Hematopoietic multipotent progenitor cell treated with erythropoietin and hydrocortisone succinate and interleukin-3 and kit ligand, for 6 days (in vitro differentiated cells): ENCODE results near the gene FOXN4.
"Not testable (repeated sequence)": the region's sequence is repeated elsewhere in the genome, so short reads cannot be mapped to it uniquely, and the experiment has no call there.

Experiments
- DNase-seq: peaks from one replicate; pipeline ENCODE4 v3.0.0-alpha.2; 2015

FOXN4 gene

GRCh38 chr12:109308534-109309380, at the start of gene FOXN4:
TSS of gene FOXN4 (minus strand) at chr12:109309284. CDS start at chr12:109308321, 963 bp downstream.
- no peak for DNase-seq

GRCh38 chr12:109358154-109358869, 49.2 kb upstream of the FOXN4 start:
- peak; percentile 11 for DNase-seq

GRCh38 chr12:109357032-109357431, 47.9 kb upstream of the FOXN4 start:
- no peak for DNase-seq

- no peak for DNase-seq
These were observed 47.5 kb upstream of the FOXN4 start for GRCh38 chr12:109356577-109356976.

- DNase-seq, result no peak
These were observed 43.1 kb upstream of the FOXN4 start for GRCh38 chr12:109352184-109352583.

- DNase-seq, result peak; percentile 26
These were observed 38.5 kb upstream of the FOXN4 start, which contains the start of gene MYO1H for GRCh38 chr12:109347589-109347988. TSS of gene MYO1H (plus strand) at chr12:109347900. CDS start at chr12:109347961, 61 bp downstream.

- peak; percentile 24 for DNase-seq
These were observed 37.8 kb upstream of the FOXN4 start for GRCh38 chr12:109346920-109347319.

- DNase-seq, result no peak
These were observed 36.3 kb upstream of the FOXN4 start for GRCh38 chr12:109345428-109345827.

GRCh38 chr12:109343677-109344076, 34.6 kb upstream of the FOXN4 start:
- no peak for DNase-seq

- DNase-seq, result no peak
These were observed 27.5 kb upstream of the FOXN4 start for GRCh38 chr12:109336593-109336992.

- DNase-seq, result no peak
These were observed 25.8 kb upstream of the FOXN4 start for GRCh38 chr12:109334887-109335286.

- no peak for DNase-seq
These were observed 22.3 kb upstream of the FOXN4 start for GRCh38 chr12:109331301-109331952.

- no peak for DNase-seq
These were observed 21.5 kb upstream of the FOXN4 start for GRCh38 chr12:109330282-109331230.

- DNase-seq, result no peak
These were observed 20.6 kb upstream of the FOXN4 start for GRCh38 chr12:109329686-109330085.

GRCh38 chr12:109329003-109329402, 19.9 kb upstream of the FOXN4 start:
- DNase-seq, result no peak

- not testable (repeated sequence) for DNase-seq
These were observed 12.2 kb upstream of the FOXN4 start for GRCh38 chr12:109321294-109321693.

GRCh38 chr12:109310247-109311125, 1.4 kb upstream of the FOXN4 start:
- peak; percentile 44 for DNase-seq

GRCh38 chr12:109309381-109310246, 530 bp upstream of the FOXN4 start:
- DNase-seq, result no peak

GRCh38 chr12:109307051-109307450, 2.0 kb downstream of the FOXN4 start:
- DNase-seq, result no peak

- DNase-seq, result no peak
These were observed 3.5 kb downstream of the FOXN4 start for GRCh38 chr12:109305547-109305946.
